ENCODE results near the gene HACL1.

The HACL1 gene

DNA sequence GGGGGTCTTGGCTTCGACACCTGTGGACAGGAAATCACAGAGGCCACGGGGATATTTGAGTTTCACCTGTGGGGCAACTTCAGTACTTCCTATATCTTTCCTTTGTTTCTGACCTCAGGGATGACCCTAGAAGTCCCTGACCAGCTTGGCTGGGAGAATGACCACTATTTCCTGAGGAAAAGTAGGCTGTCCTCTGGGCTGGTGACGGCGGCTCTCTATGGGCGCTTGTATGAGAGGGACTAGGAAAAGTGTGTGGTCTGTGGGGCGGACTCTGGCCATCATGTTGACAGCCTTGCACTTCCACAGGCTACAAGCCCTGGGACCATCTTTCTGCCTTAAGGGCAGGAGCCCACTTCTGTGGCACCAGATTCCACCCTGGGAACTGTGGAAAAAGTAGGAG is 43.9 kb upstream of the HACL1 start:
- TF ChIP-seq ZBTB7A (IDR thresholded peaks at IDR 0.05; ENCODE audit: low read depth) (no peak), FOXM1 (IDR thresholded peaks at IDR 0.05; ENCODE audit: borderline replicate concordance, low read depth) (no peak), EGR1 (IDR thresholded peaks at IDR 0.05) (no peak), CREB1 (IDR thresholded peaks at IDR 0.05; ENCODE audit: low read depth) (no peak), REST (IDR thresholded peaks at IDR 0.05; ENCODE audit: low read depth) (no peak), EP300 (IDR thresholded peaks at IDR 0.05; ENCODE audit: borderline replicate concordance) (no peak), YY1 (IDR thresholded peaks at IDR 0.05; ENCODE audit: low read depth) (no peak), CEBPB (IDR thresholded peaks at IDR 0.05) (no peak), RAD21 (IDR thresholded peaks at IDR 0.05; ENCODE audit: low read depth) (no peak), TCF12 (IDR thresholded peaks at IDR 0.05; ENCODE audit: low read depth) (no peak), NFIC (IDR thresholded peaks at IDR 0.05) (no peak), MAX (IDR thresholded peaks at IDR 0.05) (no peak), TEAD4 (IDR thresholded peaks at IDR 0.05) (no peak), TAF1 (IDR thresholded peaks at IDR 0.05; ENCODE audit: low read depth) (no peak)
- TF ChIP-seq, protein P1, sequence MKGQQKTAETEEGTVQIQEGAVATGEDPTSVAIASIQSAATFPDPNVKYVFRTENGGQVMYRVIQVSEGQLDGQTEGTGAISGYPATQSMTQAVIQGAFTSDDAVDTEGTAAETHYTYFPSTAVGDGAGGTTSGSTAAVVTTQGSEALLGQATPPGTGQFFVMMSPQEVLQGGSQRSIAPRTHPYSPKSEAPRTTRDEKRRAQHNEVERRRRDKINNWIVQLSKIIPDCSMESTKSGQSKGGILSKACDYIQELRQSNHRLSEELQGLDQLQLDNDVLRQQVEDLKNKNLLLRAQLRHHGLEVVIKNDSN (IDR thresholded peaks at IDR 0.05) = no peak

GRCh38 chr3:15638891-15639262 is 37.5 kb upstream of the HACL1 start:
- TF ChIP-seq TAF1 (IDR thresholded peaks at IDR 0.05; ENCODE audit: low read depth) (no peak), EP300 (IDR thresholded peaks at IDR 0.05; ENCODE audit: borderline replicate concordance) (no peak), ZBTB7A (IDR thresholded peaks at IDR 0.05; ENCODE audit: low read depth) (no peak), YY1 (IDR thresholded peaks at IDR 0.05; ENCODE audit: low read depth) (no peak), MAX (IDR thresholded peaks at IDR 0.05) (no peak), REST (IDR thresholded peaks at IDR 0.05; ENCODE audit: low read depth) (no peak), RAD21 (IDR thresholded peaks at IDR 0.05; ENCODE audit: low read depth) (no peak), NFIC (IDR thresholded peaks at IDR 0.05) (no peak), FOXM1 (IDR thresholded peaks at IDR 0.05; ENCODE audit: borderline replicate concordance, low read depth) (no peak), EGR1 (IDR thresholded peaks at IDR 0.05) (no peak), TCF12 (IDR thresholded peaks at IDR 0.05; ENCODE audit: low read depth) (no peak), CREB1 (IDR thresholded peaks at IDR 0.05; ENCODE audit: low read depth) (no peak), CEBPB (IDR thresholded peaks at IDR 0.05) (no peak), TEAD4 (IDR thresholded peaks at IDR 0.05) (no peak)
- TF ChIP-seq, protein P1 (IDR thresholded peaks at IDR 0.05) = no peak

DNA sequence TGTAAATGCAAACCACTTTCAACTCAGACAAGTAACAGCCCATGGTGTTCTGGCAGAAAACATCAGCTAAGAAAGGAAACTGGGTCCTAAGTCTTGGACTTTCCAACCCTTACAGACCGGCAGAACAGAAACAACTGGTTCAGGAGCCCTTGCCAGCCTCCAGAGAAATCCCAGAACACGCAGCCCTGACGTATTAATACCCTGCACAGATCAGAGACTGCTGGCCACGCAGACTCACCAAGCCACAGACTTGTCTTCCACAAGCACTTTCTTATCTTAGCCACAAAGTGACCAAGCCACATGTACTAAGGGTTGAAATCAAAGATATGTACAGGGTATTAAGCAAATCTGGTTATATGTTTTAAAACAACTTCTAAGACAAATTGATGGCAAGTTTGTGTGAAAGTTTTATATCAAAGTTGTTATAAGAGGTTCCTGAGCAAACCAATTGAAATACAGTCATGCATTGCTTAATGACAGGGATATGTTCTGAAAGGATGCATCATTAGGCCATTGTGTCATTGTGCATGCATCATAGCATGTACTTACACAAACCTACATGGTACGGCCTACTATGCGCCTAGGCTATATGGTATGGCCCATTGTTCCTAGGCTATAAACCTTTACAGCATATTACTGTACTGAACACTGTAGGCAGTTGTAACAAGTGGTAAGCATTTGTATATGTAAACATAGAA is 37.0 kb upstream of the HACL1 start:
- no peak for TF ChIP-seq EP300 (IDR thresholded peaks at IDR 0.05; ENCODE audit: borderline replicate concordance)
- no peak for TF ChIP-seq CREB1 (IDR thresholded peaks at IDR 0.05; ENCODE audit: low read depth)
- no peak for TF ChIP-seq CEBPB (IDR thresholded peaks at IDR 0.05)
- no peak for TF ChIP-seq YY1 (IDR thresholded peaks at IDR 0.05; ENCODE audit: low read depth)

DNA sequence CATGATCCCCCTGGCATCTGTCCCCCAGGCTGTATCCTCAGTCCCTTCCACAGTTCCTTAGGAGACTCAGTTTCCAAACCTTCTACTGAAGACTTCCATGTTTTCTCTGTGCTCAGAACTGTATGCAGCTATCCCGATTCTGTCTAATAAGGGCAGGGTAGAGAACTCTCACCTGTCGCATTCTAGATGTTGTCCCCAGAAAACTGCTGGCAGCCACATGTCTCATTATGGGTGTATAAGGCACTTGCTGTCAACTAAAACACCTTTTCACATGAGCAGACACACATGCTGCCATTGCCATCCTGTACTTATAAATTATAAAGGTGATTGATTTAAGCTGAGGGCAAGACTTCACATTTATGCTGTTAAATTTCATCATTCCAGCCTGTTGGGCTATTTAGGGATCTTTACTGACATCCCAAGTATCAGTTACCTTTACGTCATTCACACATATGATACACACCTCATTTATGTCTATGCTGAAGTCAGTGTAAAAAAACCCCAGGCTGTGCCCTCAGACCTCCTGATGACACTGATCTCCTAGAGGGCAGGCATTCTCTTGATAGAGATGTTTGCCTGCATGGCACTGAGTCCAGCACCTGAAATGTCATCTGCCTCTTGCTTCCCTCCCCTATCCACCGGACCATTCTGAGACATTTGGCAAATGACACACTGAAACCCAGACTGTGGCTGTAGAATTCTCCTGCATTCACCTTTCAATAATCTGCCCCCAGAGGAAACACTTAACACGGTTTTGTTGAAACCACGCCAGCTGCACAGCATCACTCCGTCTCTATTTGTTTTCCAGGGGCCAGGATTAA is 36.0 kb upstream of the HACL1 start:
- TF ChIP-seq CREB1 (IDR thresholded peaks at IDR 0.05; ENCODE audit: low read depth) = no peak
- no peak for TF ChIP-seq ZBTB7A (IDR thresholded peaks at IDR 0.05; ENCODE audit: low read depth)
- TF ChIP-seq NFIC (IDR thresholded peaks at IDR 0.05) = no peak

DNA sequence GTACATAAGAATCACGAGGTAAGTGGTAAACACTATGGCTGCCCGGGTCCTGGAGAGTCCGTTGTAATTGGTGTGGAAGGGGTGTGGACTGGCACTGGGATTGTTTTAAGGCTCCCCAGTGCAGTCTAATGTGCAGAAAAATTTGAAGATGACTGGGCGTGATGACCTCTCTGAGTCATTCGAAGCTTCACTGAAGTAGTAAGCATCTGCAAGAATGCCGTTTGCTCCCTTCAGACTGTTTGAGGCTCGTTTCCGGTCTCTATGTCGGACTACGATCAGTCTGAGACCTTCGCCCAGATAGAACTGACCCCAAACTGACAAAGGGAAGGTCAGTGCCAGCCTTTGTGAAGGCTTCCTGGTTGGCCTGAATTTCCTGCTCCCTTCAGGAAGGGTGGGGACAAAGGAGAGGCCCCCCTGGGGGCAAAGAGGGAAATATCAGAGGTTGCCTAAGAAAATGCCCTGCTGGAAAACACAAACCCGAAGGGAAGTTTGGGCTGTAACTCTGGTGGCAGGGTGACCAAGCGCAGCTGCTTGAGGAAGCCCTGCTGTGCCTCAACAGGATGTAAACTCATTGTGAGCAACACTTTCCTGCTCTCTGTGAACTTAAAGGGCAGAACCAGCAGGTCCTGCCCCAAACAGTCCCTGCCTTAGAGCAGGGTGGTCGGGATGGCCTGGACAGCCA is 34.8 kb upstream of the HACL1 start:
- TF ChIP-seq RAD21 (IDR thresholded peaks at IDR 0.05; ENCODE audit: low read depth) (no peak), CREB1 (IDR thresholded peaks at IDR 0.05; ENCODE audit: low read depth) (no peak), REST (IDR thresholded peaks at IDR 0.05; ENCODE audit: low read depth) (no peak), CEBPB (IDR thresholded peaks at IDR 0.05) (peak; percentile 73), YY1 (IDR thresholded peaks at IDR 0.05; ENCODE audit: low read depth) (no peak; the same call in 1 of the 2 replicates), ZBTB7A (IDR thresholded peaks at IDR 0.05; ENCODE audit: low read depth) (no peak), MAX (IDR thresholded peaks at IDR 0.05) (peak; percentile 20; the same call in 1 of the 2 replicates), TCF12 (IDR thresholded peaks at IDR 0.05; ENCODE audit: low read depth) (peak; percentile 76), TAF1 (IDR thresholded peaks at IDR 0.05; ENCODE audit: low read depth) (0 out of 2 replicates have a peak, but pooled peaks have one; percentile 25), FOXM1 (IDR thresholded peaks at IDR 0.05; ENCODE audit: borderline replicate concordance, low read depth) (0 out of 2 replicates have a peak, but pooled peaks have one; percentile 25), NFIC (IDR thresholded peaks at IDR 0.05) (peak; percentile 73), EGR1 (IDR thresholded peaks at IDR 0.05) (no peak), EP300 (IDR thresholded peaks at IDR 0.05; ENCODE audit: borderline replicate concordance) (peak; percentile 72; the same call in 1 of the 2 replicates), TEAD4 (IDR thresholded peaks at IDR 0.05) (peak; percentile 13; the same call in 1 of the 2 replicates)
- TF ChIP-seq, protein P1 (IDR thresholded peaks at IDR 0.05) = no peak
